Sigmoid colon (tissue), 4 donors: ENCODE results near the gene MAX.

Experiments used
- CTCF ChIP-seq, 4 experiments: fragments of 450-650 bp in 3 of 4; fragments of 200-600 bp in 1 of 4; IDR thresholded peaks; one replicate each; pipeline ENCODE4 v1.5.1; 2016 to 2019; ENCODE audit warnings: antibody characterized with exemption in 4 of 4, mild to moderate bottlenecking in 3 of 4, moderate library complexity in 2 of 4
- EP300 ChIP-seq, 4 donors: sonication (generic); formaldehyde crosslinking; IDR thresholded peaks; one replicate each; pipeline ENCODE4 v1.6.1; 2017; ENCODE audit warnings: antibody characterized with exemption in 4 of 4
- POLR2A ChIP-seq, 2 donors: fragments of 450-650 bp; IDR thresholded peaks; one replicate each; pipeline ENCODE4 v1.6.1; 2016; ENCODE audit warnings: antibody characterized with exemption in 2 of 2, mild to moderate bottlenecking in 2 of 2, moderate library complexity in 2 of 2

- TF ChIP-seq CTCF (IDR thresholded peaks at IDR 0.05), result no peak
- no peak for TF ChIP-seq EP300 (IDR thresholded peaks at IDR 0.05)
- no peak for TF ChIP-seq POLR2A (IDR thresholded peaks at IDR 0.05)
Observed at GRCh38 chr14:65044596-65044959, 57.7 kb downstream of the MAX start.
